SK-N-MC (cell line): Measurements from ENCODE around the gene EPHB3.

Source experiments
- EZH2 ChIP-seq: fragments of 200-600 bp; sonication (generic); IDR thresholded peaks from one replicate; pipeline ENCODE4 v1.6.1; 2017; ENCODE audit warnings: antibody characterized with exemption
- FOXP2 ChIP-seq: optimal IDR thresholded peaks from 2 replicates; pipeline ENCODE3; 2011; ENCODE audit warnings: mild to moderate bottlenecking, moderate library complexity; ENCODE audit not compliant: insufficient read depth; ENCODE audit errors: extremely low read length, control extremely low read depth
- POLR2AphosphoS5 ChIP-seq: IDR thresholded peaks from 2 replicates; pipeline ENCODE4 v1.6.1; 2012; ENCODE audit warnings: mild to moderate bottlenecking, low read depth, low read length, borderline replicate concordance

GRCh38 chr3:184611607-184612281 is 50.2 kb downstream of the EPHB3 start:
- TF ChIP-seq EZH2 (no peak), POLR2AphosphoS5 (no peak), FOXP2 (no peak)
